ENCODE data around the gene LARP4B. TPM values are rescaled to one million over a fixed set of nuclear protein-coding genes. Genes with fewer than 3 reads are reported as not detected.

The LARP4B gene
- total RNA-seq, 1 donor from 2014 or later, result 31.1 TPM

GRCh38 chr10:856416-857157 is 74.9 kb downstream of the LARP4B start:
- FAIRE-seq (no peak), DNase-seq (ENCODE audit: low read depth) (no peak)
- H3K27me3 ChIP-seq (ENCODE audit: control insufficient read depth, insufficient read depth, low read length), result no peaks in the 10 kb centered on the region
- no peak overlapping the region for H3K4me3 ChIP-seq (ENCODE audit: low read depth, low read length)
- peaks cover 5% of the 10 kb centered on the region for H3K36me3 ChIP-seq (ENCODE audit: control insufficient read depth, insufficient read depth, low read length)
- TF ChIP-seq CTCF (IDR thresholded peaks at IDR 0.05; ENCODE audit: insufficient read depth, low read length, severe bottlenecking), result no peak

GRCh38 chr10:855671-856070 is 75.8 kb downstream of the LARP4B start:
- Histone ChIP-seq H3K27me3 (ENCODE audit: control insufficient read depth, insufficient read depth, low read length) (no peaks in the 10 kb centered on the region), H3K4me3 (ENCODE audit: low read depth, low read length) (no peak overlapping the region), H3K36me3 (ENCODE audit: control insufficient read depth, insufficient read depth, low read length) (peaks cover 4% of the 10 kb centered on the region)
- no peak for FAIRE-seq
- DNase-seq (ENCODE audit: low read depth), result no peak
- TF ChIP-seq CTCF (IDR thresholded peaks at IDR 0.05; ENCODE audit: insufficient read depth, low read length, severe bottlenecking), result no peak

- DNase-seq (ENCODE audit: low read depth), result no peak
- FAIRE-seq, result no peak
- H3K4me3 ChIP-seq (ENCODE audit: low read depth, low read length), result no peak overlapping the region
- no peaks in the 10 kb centered on the region for H3K27me3 ChIP-seq (ENCODE audit: control insufficient read depth, insufficient read depth, low read length)
- H3K36me3 ChIP-seq (ENCODE audit: control insufficient read depth, insufficient read depth, low read length), result peaks cover 4% of the 10 kb centered on the region
- no peak for TF ChIP-seq CTCF (IDR thresholded peaks at IDR 0.05; ENCODE audit: insufficient read depth, low read length, severe bottlenecking)
Measured at GRCh38 chr10:855079-855478, 76.4 kb downstream of the LARP4B start.

GRCh38 chr10:853017-853416 is 78.5 kb downstream of the LARP4B start:
- no peak for TF ChIP-seq CTCF (IDR thresholded peaks at IDR 0.05; ENCODE audit: insufficient read depth, low read length, severe bottlenecking)
- no peak for DNase-seq (ENCODE audit: low read depth)
- no peaks in the 10 kb centered on the region for H3K27me3 ChIP-seq (ENCODE audit: control insufficient read depth, insufficient read depth, low read length)
- FAIRE-seq, result no peak
- H3K36me3 ChIP-seq (ENCODE audit: control insufficient read depth, insufficient read depth, low read length), result peaks cover 6% of the 10 kb centered on the region
- no peak overlapping the region for H3K4me3 ChIP-seq (ENCODE audit: low read depth, low read length)

- H3K36me3 ChIP-seq (ENCODE audit: control insufficient read depth, insufficient read depth, low read length), result peaks cover 6% of the 10 kb centered on the region
- no peak for TF ChIP-seq CTCF (IDR thresholded peaks at IDR 0.05; ENCODE audit: insufficient read depth, low read length, severe bottlenecking)
- H3K27me3 ChIP-seq (ENCODE audit: control insufficient read depth, insufficient read depth, low read length), result no peaks in the 10 kb centered on the region
- DNase-seq (ENCODE audit: low read depth) (no peak), FAIRE-seq (no peak)
- H3K4me3 ChIP-seq (ENCODE audit: low read depth, low read length), result no peak overlapping the region
Measured at GRCh38 chr10:852386-852785, 79.1 kb downstream of the LARP4B start.

- no peak overlapping the region for H3K4me3 ChIP-seq (ENCODE audit: low read depth, low read length)
- H3K27me3 ChIP-seq (ENCODE audit: control insufficient read depth, insufficient read depth, low read length), result no peaks in the 10 kb centered on the region
- no peak for TF ChIP-seq CTCF (IDR thresholded peaks at IDR 0.05; ENCODE audit: insufficient read depth, low read length, severe bottlenecking)
- H3K36me3 ChIP-seq (ENCODE audit: control insufficient read depth, insufficient read depth, low read length), result peaks cover 4% of the 10 kb centered on the region
- no peak for FAIRE-seq
- no peak for DNase-seq (ENCODE audit: low read depth)
Measured at GRCh38 chr10:851901-852300, 79.6 kb downstream of the LARP4B start.
